ENCODE measurements around the gene SLC2A9.

- TF ChIP-seq CTCF (IDR thresholded peaks at IDR 0.05; ENCODE audit: insufficient read depth, low read depth, low read length) = no peak
- no peak for TF ChIP-seq EZH2 (IDR thresholded peaks at IDR 0.05; ENCODE audit: insufficient read depth, low read length)
Measured at GRCh38 chr4:9921326-9921725, 100.0 kb downstream of the SLC2A9 start.

All from astrocyte (in vitro differentiated cells and primary cell).